ENCODE data around the gene ADGRD1.
"Not testable (repeated sequence)": the region's sequence is repeated elsewhere in the genome, so short reads cannot be mapped to it uniquely, and the experiment has no call there.

Gene ADGRD1

DNA sequence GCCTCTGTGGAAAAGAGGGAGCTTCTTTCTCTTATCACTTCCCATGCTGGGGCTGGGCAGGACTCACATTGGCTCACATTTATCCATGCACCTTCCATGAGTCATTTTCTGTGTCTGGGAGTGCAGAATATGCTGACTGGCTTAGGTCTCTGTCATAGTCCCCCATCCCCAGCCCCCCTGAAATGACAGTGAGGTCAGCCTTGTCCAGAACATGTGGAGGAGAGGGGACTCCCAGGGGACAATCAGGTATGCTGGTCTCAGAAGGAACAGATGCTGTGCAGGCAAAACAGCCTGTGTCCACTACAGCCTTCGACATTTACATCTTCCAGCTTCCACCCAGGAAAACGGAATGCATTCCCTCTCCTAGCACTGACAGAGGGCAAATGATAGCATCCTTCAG is 35.0 kb downstream of the ADGRD1 start:
- DNase-seq, result no peak

GRCh38 chr12:130989391-130989790 is 35.7 kb downstream of the ADGRD1 start:
- no peak for DNase-seq

- DNase-seq, result no peak
These were observed 36.3 kb downstream of the ADGRD1 start for GRCh38 chr12:130990034-130990433.

DNA sequence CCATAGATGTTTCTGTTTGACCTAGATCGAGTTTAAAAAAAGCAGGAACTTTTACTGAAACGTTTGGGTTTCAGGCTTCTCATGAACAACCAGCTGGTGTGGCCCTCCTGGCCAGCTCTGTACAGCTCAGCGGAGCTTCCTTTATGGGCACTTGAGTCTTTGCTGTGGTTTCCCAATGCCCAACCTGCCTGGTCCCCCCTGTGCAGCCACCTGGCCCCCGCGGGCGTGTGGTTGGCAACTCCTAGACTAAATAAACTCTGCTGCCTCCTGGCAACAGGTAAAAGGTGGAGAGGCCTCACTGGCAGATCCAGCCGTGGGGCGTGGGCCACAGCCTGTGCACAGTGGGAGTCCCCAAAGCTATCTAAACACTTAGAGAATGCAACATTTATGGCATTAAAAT is 38.7 kb downstream of the ADGRD1 start:
- DNase-seq, result no peak

- DNase-seq, result no peak
These were observed 39.4 kb downstream of the ADGRD1 start for GRCh38 chr12:130992979-130993538.

GRCh38 chr12:130993759-130994670 is 40.3 kb downstream of the ADGRD1 start:
- no peak for DNase-seq

DNA sequence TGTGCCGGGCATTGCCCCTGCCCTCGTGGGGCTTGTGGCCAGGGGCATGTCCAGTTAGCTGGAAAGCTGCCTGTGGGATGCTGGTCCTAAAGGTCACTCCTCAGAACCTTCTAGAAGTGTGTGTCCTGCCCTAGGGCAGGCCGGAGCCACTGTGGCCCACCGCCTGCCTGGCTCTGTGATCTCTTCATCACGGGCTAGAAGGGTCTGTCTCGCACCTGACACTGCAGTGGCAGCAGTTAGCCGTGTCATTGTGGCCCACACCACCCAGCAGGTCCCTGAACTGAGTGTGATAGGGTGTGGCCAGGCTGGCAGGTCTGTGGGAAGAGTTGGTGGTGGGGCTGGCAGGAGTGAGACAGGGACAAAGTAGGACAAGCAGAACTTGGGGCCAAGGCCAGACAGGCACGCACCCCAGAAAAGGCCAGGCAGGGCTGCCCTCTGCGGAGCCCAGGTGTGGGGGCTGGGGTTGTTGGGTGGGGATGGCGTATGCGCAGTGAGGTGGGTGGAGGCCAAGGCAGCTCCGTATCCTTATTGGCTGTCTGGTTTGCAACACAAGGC is 41.2 kb downstream of the ADGRD1 start:
- no peak for DNase-seq

GRCh38 chr12:130995386-130995969 is 41.8 kb downstream of the ADGRD1 start:
- DNase-seq, result not testable (repeated sequence)

GRCh38 chr12:130998136-130998535 is 44.4 kb downstream of the ADGRD1 start:
- DNase-seq, result no peak

- DNase-seq, result no peak
These were observed 46.3 kb downstream of the ADGRD1 start for GRCh38 chr12:131000000-131000486.

DNA sequence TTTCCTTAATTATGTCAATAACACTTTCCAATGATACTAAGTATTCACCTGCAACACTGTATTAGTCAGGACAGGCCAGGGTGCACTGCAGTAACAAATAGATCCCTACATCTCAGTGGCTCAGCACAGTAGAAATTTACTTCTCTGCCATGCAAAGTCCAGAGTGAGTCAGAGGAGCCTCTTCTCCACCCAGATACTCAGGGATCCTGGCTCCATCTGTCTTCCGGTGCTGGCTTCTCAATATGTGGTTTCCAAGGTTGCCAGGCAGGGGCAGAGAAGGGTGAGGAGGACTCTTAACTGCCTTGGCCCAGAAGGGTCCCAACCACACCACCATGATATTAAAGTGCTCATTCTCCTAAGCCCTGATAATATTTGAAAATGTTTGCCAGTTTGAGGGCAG is 47.8 kb downstream of the ADGRD1 start:
- no peak for DNase-seq

DNA sequence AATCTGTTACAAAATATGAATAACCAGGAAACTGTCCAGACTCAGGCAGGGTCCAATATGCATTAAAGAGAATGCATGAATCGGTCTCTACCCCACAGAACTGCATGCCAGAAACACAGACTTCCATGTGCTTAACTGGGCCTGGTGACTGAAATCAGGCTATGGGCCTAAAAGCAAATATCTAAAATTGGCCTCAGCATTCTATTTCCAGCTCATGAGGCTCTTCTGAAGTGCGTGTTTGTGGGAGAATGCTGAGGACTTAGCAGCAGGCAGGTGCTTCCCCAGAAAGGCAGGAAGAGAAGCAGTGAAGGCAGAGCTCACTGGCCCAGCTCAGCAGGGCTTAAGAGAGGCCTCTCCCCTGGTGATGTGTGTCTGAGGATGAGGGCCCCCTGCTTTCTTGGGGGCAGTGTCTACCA is 48.5 kb downstream of the ADGRD1 start:
- no peak for DNase-seq

- DNase-seq, result no peak
These were observed 49.5 kb downstream of the ADGRD1 start for GRCh38 chr12:131003036-131003715.

DNA sequence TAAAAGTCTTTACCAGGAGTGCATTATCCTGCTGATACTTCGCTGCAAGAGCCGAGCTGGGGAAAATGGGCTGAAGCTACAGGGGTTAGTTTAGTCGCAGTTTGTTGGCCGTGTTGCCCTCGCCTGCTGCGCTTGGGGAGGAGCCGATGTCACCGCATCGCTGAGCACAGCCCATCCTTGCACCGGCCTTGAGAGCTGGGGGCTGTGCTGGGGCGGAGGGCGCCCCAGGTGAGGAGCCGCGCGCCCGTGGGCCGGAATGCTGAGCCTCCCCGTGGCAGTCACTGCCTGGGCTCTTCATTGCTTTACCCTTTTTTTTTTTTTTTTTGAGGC is 50.0 kb downstream of the ADGRD1 start:
- DNase-seq, result no peak

DNA sequence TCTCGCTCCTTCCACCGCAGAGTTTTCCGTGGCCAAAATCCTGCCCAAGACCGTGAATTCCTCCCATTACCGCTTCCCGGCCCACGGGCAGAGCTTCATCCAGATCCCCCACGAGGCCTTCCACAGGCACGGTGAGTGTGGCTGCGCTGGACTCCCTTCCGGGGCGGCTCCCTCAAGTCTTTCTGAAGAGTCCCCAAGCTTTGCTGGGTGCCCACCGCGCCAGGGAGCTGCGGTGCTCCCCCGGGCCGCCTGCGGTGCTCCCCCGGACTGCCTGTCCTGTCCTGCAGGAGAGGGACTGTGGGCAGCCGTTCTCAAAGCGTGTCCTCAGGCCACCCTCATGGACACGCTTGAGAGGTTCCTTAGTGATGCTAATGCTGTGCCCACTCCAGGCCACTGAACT is 50.5 kb downstream of the ADGRD1 start:
- no peak for DNase-seq

- no peak for DNase-seq
These were observed 51.7 kb downstream of the ADGRD1 start for GRCh38 chr12:131005161-131006035.

DNA sequence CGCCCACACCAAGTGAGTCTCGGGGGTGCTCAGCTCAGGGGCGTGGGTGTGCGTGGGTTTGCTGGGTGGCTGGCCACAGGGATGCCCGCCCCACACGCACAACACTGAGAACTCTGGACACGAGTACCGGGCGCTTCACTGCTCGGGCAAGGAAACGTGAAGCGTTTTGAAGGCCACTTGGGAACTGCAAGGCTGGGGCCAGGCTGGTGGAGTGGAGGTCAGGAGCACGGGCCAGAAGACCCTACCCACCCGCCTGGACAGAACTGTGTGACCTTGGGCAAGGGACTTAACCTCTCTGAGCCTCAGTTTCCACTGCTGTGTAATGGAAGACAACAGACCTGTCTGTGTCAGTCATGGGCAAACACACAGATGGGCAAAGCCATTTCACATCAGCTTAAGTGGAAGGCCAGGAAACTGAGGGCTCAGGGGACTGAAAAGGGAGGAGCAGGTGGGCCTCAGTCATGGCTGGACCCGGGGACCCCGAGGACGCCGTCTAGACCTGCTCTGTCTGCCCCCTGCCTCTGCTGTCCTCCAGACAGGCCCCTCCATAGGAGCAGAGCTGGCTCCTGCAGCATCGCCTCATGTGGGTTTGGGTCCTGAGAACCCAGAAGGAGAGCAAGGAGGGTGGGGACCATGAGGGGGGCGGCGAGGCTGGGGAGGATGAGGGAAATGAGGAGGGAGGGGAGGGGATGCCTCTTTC is 52.5 kb downstream of the ADGRD1 start:
- no peak for DNase-seq

DNA sequence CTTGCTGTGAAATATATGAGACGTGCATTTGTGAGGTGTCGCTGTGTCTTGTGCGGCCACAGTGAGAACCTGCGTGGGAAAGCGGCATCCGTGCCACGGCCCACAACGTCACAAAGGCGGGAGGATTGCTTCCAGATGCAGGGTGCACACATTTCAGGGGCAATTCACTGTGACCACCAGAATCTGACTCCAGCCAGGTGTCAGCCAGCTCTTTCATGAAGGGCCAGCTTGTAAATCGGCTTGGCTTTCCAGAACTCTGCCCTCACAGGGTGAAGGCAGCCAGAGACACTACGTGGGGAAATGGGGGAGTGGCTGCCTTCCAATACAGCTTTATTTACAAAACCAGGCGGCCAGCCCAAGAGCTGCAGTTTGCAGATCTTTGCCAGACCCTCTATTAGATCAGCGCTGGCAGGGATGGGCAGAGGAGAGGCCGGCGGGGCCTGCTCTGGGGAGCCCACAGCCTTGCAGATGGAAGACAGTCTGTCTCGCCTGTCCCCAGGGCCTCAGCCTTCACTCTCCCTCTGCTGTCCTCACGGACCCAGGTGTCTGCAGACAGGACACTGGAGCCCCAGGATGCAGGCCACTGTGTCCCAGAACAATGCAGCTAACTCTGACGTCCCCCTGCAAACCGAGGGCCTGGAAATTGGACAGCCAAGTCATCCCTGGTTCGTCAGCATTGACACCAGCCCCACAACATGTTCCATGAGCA is 53.5 kb downstream of the ADGRD1 start:
- no peak for DNase-seq

GRCh38 chr12:131007740-131008117 is 54.0 kb downstream of the ADGRD1 start:
- no peak for DNase-seq

DNA sequence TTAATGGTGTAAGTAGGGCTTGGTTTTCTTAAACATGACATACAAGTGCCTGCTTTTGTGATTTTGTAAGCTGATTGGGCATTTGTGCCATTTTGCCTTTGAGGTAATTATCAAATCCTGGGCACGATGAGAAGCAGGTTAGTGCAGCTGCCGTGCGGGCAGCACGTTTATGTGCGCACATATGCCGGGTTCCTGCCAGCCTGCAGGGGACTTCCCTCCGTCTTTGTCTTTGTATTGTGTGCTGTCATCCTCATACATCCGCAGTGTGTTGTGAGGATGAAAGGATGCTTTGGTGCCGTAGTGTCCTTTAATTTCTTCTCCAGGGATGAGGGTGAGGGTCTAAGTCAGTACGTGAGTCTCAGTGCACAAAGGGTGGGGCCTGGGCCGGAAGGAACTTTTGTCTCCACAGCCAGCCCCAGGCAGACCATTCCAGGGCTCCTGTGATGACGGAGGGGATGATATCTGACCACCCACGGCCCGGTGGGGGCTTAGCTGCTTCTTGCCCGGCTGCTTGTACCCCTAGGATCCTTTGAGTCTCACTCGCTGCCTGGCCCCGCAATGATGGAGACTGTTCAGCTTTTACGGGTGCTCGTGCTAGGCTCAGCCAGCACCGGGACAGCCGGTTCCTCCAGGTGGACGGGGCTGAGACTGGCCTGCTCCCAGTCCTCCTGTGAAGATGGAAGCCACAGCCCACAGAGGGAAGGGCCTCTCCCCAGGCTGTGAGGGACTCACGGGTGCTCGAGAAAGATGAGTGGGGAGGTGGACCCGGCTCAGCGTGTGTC is 54.6 kb downstream of the ADGRD1 start:
- no peak for DNase-seq
